ENCODE data around the gene KCTD19.

Gene KCTD19

DNA sequence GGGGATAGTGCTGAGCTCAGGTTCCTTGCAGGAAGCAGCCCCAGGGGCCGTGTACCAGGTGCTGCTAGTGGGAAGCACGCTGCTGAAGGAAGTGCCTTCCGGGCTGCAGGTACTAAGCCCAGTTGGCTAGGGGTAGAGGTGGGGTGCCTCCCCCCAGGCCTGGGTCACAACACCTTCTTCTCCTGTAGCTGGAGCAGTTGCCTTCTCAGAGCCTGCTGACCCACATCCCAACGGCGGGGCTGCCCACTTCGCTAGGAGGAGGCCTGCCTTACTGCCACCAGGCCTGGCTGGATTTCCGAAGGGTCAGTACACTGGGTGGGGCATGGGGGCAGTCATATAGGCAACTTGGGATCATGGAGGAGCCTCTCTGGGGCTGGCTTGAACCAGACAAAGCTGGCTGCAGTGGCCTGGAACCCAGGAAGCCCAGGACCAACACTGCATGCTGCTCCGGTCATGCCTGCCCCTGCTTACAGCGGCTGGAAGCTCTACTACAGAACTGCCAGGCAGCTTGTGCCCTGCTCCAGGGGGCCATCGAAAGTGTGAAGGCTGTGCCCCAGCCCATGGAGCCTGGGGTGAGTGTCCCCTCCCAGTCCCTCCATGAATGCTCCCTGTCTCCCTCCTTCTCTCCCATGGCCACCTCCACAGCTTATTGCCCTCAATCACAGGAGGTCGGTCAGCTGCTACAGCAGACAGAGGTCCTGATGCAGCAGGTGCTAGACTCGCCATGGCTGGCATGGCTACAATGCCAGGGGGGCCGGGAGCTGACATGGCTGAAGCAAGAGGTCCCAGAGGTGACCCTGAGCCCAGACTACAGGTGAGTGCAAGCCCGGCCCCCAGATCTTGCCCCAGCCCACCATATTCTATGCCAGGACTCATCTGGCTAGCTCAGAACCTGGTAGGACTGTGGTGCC lies 44.8 kb downstream of the KCTD19 start:
- no peak for DNase-seq

DNA sequence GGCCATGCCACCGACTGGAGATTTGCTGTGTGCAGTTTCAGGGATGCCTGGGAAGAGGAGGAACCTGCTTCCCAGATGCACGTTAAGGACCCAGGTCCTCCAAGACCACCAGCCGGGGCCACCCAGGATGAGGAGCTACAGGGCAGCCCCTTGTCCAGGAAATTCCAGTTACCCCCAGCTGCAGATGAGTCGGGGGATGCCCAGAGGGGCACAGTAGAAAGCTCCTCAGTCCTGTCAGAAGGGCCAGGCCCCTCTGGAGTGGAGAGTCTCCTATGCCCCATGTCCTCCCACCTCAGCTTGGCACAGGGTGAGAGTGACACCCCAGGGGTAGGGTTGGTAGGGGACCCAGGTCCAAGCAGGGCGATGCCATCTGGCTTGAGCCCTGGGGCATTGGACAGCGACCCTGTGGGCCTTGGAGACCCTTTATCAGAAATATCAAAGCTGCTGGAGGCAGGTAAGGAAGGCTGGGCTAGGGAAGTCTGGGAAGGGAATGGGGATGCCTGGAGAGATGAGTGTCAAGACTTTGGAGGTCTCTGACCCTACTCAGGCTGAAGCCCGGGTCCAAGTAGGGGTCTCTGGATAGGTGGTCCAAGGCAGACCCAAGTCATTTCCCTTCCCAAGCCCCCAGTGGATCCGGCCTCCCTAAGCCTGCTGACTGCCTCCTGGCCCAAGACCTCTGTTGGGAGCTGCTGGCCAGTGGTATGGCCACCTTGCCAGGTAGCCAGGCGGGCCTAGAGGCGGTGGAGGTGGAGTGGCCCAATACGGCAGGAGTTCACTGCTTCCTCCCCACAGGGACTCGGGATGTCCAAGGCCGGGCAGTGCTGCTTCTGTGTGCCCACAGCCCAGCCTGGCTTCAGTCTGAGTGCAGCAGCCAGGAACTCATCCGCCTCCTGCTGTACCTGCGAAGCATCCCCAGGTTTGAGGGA lies 46.2 kb downstream of the KCTD19 start:
- DNase-seq: no peak

DNA sequence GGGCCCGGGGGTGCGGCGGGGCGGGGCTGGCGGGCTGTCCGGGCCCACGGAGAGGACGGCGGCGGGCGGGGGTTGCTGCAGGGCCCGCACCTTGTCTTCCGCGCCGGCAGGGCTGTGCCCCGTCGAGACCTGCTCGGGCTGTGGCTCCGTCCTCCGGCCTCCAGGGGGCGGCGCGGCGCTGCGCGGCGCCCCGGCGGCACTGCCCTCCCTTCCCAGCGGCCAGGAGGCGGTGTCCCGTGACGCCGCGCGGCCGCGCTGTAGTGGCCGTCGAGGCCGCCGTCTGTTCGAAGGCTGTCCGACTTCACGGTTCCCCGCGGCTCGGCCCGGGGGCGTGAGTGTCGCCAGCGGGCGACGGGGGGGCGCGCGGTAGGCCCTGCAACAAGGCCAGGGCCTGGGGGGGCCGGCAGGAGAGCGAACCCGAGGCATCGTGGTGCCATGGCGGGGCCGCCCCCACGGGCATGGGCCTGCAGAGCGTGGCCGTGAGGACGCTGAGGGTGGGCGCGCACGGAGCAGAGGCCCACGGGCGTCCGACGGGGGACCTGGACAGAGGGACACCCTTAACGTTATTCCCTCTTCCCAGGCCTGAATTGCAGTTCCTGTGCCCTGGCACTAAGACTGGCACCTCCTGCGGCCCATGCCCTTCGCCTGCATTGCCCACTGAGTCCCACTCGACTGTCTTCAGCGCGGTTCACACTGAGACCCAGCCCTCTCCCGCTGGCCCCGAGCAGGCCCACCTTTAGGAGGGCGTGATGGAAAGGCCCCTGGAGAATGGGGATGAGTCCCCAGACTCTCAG lies 47.0 kb downstream of the KCTD19 start, which contains the start of gene PLEKHG4:
Gene PLEKHG4 (plus strand): TSS at position 237 of the 794 bp plus-strand sequence. CDS start 513 bp downstream, at position 750.
- peak; percentile 86 for DNase-seq

DNA sequence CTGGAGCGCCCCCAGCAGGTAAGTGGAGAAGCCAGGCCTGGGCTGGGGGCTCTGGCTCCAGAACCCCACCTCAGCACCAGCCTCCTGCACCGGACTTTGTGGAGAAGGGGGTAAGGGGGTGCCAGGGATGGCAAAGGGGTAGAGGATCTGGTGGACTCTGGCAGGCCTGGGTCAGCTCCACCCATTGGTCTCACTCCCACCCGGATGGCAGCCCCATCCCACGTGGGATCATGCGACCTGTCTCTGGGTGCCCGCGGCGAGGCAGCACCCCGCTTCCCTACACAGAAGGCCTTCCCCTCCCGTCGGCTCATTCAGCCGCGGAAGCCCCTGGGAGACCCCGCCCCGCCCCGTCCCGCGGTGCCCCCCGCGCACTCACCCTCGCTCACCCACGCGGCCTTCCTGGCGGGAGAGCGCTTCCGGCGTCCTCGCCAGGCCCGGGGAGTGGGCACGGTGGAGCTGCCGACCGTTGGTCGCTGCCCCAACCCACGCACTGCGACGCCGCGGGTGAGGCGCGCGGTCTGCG lies 47.7 kb downstream of the KCTD19 start:
- DNase-seq: peak; percentile 70

DNA sequence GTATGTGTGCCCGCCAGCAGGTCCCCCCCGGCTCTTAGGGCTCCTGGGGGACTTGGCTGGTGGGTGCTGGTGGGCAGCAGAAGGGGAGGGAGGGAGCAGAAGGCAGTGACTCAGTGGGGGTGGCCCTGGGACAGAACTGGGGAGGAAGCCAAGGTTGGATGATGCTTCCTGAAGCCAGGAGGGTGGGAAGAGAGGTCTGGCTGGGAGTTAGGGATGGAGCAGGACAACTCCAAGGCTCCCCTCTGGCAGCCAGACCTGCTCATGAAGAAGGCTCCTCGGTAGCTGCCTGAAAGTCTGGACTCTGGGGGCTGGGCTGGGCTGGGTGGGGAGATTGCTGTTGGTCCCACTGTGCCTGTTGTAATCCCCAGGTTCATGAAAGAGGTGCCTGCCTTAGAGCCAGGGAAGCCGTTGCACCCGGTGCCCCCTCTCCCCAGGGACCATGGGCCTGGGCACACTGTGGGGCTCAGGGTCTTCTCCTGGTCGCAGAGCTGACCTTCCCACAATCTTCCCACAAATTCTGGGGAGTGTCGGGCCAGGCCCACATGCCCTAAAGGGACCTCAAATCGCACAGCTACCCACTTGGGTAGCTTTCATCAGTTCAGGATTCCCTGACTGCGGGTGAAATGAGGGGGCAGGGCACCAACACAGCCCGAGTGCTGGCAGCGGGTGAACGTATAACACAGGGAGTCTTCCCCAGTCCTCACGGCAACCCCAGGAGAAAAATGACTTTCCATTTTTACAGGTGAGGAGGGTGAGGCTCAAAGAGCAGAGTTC lies 48.4 kb downstream of the KCTD19 start:
- DNase-seq: no peak

DNA sequence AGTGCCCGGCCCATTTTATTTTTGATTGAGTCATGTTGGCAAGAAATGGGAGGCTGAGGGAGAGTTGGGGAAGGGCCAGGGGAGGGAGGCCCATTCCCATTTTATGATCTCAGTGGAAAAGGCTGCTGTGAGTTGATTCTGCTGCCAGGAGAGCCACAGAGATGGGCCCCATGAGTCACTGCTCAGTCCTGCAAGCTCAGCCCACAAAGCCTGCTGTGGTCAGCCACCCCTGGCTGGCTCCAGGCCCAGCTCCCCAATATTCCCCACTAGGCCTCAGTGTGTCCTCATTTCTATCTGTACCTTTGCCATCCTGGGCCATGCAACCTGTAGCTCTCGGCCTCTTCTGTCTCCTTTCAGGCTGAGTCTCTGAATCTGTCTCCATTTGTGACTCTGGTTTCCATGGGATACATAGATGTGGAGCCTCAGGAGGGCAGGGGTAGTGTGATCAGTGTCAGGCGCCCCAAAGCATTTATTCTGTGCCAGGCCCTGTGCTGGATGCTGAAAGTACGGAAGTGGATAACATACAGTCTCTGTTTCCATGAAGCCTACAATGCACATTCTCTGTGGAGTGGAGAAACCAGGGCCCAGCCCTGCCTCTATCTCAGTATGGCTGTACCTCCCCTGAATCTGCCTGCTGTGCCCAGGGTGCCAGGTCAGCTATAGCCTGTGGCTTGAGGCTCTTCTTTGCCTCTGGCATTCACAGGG lies 49.1 kb downstream of the KCTD19 start:
- DNase-seq: peak; percentile 70

DNA sequence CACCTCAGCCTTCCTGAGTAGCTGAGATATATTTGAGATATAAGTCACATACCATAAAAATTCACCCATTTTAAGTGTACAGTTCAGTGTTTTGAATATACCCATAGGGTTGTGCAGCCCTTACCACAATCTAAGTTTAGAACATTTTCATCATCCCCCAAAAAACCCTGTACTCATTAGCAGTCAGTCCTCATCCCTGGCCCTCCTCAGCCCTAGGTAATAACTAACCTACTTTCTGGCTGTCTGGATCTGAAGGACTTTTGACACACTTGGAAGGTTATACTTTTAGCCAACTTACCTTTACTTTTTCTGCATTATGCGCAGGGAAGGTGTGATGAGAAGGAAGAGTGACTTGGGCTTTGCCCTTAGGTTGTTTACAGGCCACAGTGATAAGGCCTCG lies 51.2 kb downstream of the KCTD19 start:
- DNase-seq: no peak

DNA sequence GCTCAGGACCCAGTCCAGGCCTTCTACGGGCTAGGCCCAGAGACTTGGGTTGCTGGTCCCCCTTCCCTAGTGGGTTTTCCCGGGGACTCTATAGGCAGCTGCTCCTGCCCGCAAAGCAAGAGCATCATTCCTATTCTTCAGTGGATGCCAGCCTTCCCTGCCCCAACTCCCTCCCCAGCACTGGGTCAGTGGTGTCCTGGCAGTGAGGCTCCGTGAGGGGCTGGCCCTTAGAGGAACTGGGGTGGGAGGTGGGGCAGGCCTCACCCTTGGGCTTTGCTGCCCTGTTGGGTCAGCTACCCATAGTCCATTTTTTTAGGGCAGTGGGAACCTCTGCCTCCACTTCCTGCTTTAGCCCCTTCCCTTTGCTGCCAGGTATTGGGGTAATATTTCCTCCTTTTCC lies 55.1 kb downstream of the KCTD19 start:
- no peak for DNase-seq

DNA sequence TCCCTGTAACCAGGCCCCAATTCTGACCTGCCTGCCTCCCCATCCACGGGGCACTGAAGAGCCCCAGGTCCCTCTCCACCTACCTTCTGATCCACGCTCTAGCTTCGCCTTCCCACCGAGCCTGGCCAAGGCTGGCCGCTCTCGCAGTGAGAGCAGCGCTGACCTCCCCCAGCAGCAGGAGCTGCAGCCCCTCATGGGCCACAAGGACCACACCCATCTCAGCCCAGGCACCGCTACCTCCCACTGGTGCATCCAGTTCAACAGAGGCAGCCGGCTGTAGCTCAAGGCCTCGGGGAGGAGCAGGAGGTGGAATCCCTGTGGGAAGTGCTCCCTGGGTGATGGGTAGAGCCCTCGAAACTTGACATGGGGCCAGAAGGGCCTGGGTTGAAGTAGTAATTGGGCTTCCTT lies 55.6 kb downstream of the KCTD19 start:
- DNase-seq: no peak

DNA sequence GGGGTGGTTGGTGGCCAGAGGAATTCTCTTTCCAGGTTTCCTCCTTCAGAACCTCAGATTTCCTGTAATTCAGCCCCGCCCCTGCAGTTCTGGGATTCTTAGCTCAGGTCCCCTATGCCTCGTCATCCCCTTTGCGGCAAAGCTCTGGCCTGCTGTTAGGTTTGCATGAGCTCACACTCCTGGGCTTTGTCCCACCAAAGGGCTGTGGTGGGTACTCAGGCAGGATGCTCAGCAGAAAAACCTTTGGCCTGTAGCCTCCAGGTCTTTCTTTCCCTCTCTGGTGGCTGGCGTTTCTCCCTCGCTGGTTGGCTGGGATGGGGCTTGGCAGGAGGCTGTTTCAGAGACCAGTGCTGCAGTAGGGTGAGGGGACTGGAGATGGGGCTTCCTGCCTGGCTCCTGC lies 56.8 kb downstream of the KCTD19 start:
- no peak for DNase-seq

DNA sequence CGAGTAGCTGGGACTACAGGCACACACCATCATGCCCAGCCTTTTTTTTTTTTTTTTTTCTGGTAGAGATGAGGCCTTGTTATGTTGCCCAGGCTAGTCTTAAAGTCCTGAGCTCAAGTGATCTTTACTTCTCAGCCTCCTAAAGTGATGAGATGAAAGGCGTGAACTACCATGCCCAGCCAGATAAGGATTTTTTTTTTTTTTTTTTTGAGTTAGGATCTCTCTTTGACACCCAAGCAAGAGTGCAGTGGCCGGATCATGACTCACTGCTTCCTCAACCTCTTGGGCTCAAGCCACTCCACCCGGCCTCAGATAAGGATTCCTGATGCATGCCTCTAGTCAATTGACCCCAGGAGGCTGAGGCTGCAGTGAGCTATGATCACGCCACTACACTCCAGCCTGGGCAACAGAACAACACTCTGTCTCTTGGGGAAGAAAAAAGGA lies 58.4 kb downstream of the KCTD19 start:
- DNase-seq: peak; percentile 98

DNA sequence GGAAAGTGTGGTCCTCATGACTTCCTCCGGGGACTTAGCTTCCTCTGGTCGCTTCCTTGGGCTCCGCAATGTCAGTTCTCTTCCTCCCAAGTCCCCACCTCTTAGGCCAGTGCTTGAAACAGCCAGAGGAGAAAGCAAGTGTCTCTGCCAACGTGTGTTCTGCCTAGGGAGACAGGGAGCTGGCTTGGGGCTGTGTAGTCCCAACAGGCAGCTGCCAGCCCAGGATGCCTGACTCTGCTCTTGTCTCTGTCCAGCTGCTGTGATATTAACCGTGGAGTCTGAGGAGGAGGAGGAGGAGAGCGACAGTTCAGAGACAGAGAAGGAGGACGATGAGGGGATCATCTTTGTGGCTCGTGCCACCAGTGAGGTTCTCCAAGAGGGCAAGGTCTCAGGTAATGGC lies 60.7 kb downstream of the KCTD19 start:
- DNase-seq: no peak

DNA sequence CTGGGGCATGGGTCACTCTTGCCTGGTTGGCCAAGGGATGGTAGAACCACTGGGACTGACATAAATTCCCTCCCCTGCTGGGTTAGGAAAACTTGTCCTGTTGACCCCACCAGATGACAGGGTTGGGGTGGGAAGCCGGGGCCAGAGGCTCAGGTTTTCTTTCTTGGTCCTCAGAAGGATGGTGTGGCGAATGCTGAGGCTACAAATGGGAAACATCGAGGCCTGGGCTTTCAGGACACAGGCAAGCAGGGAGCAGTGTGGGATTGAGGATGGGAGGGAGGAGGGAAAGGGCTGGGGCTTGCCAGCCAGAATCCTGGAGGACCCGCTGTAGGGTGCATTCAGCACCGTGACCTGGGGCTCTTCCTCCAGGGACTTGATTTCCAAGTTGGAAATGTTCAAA lies 61.7 kb downstream of the KCTD19 start:
- no peak for DNase-seq

DNA sequence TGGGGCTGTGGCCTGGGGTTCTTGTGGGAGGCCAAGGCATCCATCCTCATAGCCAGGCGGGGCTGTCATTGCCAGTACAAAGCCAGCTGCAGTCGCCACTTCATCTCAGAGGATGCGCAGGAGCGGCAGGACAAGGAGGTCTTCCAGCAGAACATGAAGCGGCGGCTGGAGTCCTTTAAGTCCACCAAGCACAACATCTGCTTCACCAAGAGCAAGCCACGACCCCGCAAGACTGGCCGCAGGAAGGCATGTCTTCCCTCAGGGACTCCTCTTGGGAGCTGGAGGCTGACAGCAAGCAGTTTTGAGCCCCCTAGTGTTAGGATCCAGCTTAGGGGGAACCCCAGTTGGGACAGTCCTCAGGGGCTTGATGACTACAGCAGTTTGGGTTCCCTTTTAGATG lies 62.3 kb downstream of the KCTD19 start:
- DNase-seq: peak; percentile 62

DNA sequence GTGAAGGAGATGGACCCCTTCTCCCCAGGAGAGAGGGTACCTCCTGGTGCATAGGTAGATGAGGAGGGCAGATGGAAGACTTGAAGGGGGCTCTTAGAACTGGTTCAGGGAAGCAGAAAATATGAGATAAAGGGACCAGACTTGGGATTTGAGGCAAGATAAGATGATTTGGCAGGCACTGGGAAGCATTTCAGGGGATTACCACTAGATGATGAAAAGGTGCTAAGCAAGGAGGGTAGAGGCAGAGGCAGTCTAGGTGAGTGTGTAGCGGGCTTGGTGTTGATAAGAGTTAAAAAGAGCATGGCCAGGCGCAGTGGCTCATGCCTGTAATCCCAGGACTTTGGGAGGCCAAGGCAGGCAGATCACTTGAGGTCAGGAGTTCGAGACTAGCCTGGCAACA lies 63.3 kb downstream of the KCTD19 start:
- no peak for DNase-seq

DNA sequence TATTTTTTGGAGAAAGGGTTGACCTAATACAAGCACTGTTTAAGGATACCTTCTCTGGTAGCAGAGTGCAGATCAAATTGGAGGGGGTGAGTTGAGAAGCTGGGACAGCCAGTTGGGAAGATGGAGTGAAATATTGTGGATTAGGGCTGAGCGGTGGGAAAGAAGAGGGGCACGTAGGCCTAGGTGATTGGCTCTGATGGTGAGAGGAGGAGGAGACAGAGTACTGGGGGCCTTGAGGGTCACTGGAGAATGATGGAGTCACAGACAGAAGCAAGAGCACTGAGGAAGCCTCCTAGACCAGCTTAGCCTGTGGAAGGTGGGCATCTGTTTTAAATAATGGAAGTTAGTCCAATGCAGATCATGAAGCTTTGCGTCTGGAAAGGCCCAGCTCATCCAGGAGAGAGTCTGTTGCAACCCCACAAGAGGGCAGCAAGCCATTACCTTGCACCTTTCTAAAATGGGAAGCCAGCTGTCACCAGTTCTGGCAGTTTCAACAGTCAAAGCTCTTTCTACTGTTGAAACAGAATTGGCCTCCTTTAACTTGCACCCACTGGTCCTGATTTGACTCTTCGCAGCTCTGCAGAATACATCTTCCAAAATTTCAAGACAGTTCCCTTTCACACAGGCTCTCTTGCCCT lies 66.0 kb downstream of the KCTD19 start:
- peak; percentile 84 for DNase-seq

DNA sequence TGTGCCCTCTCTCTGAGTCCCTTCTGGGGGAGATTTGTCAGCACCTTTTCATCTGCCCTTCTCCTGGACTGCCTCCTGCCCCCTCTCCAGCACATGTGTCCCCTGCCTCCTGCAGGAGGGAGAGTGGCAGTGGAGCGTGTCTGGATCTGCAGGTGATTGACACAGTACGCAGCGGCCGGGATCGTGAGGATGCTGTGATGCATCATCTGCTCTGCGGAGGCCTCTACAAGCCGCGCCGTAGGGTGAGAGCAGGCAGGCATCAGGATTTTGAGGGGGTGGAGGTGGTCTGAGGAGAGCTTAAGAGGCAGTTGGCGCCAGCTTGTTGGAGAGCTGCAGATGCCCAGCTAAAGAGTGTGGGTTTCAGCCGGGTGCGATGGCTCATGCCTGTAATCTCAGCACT lies 66.8 kb downstream of the KCTD19 start:
- DNase-seq: no peak

DNA sequence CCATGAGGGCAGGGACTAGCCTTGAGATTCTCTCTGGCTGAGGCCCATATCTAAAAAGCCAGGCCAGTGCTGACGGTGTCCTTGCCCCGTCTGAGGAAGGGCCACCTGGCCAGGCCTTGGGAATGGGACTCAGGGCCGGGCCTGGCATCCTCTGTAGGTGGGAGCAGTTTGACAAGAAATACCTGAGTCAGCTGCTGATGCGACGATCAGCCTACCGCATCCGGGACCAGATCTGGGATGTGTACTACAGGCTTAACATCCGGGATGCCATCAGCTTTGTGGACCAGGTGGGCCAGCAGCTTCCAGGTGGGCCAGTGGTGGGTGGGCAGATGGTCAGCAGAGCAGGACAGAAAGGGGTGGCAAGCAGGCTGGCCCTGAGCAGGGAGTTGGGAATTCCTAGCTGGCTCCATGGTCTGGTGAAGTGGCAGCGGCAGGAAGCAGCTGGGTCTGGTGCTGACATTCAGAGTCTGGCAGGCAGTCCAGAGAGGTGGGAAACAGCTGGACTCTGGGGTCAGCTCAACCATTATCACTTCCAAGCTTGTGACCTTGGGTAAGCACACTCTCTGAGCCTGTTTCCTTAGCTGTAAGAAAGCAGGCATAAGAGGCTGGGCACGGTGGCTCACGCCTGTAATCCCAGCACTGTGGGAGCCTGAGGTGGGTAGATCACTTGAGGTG lies 68.2 kb downstream of the KCTD19 start:
- no peak for DNase-seq

DNA sequence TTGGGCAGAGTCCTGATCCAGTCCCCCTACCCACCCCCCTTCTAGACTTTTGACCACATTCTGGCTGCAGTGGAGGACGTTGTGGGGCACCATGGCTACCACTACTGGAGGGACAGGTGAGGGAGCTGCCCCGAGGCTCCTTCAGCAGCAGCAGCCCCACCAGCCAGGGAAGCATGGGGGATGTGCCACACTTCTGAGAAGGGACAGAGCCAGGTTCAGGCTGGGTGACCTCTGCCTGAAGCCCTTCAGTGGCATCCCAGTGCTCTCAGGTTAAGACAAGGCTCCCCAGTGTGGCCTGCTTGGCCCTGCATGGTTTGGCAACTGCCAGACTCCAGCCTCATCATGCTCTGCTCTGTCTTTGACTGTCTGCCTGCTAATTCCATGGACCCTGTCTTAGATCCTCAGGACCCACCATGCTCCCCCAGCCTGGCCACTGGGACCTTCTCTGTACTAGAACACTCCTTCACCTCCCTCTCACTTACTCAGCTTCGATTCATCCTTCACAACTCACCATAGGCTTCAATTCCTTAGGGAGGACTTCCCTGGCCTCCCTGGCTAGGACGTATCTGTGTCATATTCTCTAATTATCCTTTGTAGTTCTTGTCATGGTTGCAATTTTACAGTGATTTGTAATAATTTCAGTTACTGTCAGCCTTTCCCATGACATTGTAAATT lies 68.9 kb downstream of the KCTD19 start:
- no peak for DNase-seq

Data from hematopoietic multipotent progenitor cell treated with erythropoietin and hydrocortisone succinate and interleukin-3 and kit ligand, for 6 days (in vitro differentiated cells).